GM12891 (cell line): ENCODE data around the gene ASRGL1.

Source experiments
- PAX5 ChIP-seq: IDR thresholded peaks from 2 replicates; pipeline ENCODE4 v1.6.1; 2011; ENCODE audit warnings: low read length, moderate library complexity, mild to moderate bottlenecking; ENCODE audit not compliant: insufficient read depth, severe bottlenecking
- POLR2A ChIP-seq: IDR thresholded peaks from 2 replicates; pipeline ENCODE4 v1.6.1; 2011; ENCODE audit warnings: low read depth, low read length, control low read depth
- POLR2AphosphoS5 ChIP-seq: IDR thresholded peaks from 2 replicates; pipeline ENCODE4 v1.6.1; 2011; ENCODE audit warnings: low read depth, low read length, control low read depth
- POU2F2 ChIP-seq: IDR thresholded peaks from 2 replicates; pipeline ENCODE4 v1.6.1; 2011; ENCODE audit warnings: low read depth, mild to moderate bottlenecking, control low read depth, low read length, moderate library complexity
- SPI1 ChIP-seq: IDR thresholded peaks from 2 replicates; pipeline ENCODE4 v1.6.1; 2011; ENCODE audit warnings: low read depth, low read length, control low read depth
- TAF1 ChIP-seq: IDR thresholded peaks from 2 replicates; pipeline ENCODE4 v1.6.1; 2011; ENCODE audit warnings: low read depth, low read length, control low read depth

GRCh38 chr11:62431171-62431901 is 94.1 kb downstream of the ASRGL1 start:
- TF ChIP-seq SPI1, result no peak
- TF ChIP-seq POLR2A, result no peak
- no peak for TF ChIP-seq POLR2AphosphoS5
- TF ChIP-seq PAX5, result no peak
- no peak for TF ChIP-seq TAF1
- TF ChIP-seq POU2F2, result no peak
